ENCODE data around the gene NENF. TPM values are rescaled to one million over a fixed set of nuclear protein-coding genes. Genes with fewer than 3 reads are reported as not detected.

NENF gene
- total RNA-seq, 3 donors from 2014 or later (not counting 1 experiment from before 2014, with no cell fraction given), result 7.2 to 14.0 (median 12.2) TPM

DNA sequence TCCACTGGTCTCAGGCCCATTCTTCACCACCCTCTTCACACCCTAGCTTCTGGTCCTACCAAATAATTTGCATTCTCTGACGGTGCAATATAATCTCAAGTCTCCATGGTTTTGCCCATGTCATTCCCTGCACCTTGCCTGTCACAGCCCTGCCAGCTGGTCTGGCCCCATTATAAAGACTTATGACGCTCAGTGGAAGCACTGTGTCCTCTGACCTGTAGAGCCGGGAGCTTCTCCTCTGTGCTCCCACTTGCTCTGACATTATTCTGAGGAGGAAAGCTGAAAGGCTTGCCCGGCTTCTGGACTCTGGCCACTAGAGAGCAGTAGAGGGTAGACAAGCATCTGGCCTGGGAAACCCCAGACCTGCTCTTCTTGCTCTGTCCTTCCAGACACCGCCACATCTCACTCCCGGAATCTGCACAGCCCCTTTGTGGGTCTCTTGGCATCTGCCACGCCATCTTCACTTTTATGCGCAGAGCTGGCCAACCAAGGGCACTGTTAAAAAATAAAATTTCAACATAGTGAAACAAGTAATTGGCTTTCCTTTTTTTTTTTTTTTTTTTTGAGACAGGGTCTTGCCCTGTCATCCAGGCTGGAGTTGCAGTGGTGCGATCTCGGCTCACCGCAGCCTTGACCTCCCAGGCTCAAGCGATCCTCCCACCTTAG, 44.4 kb downstream of the NENF start:
- DNase-seq (peak; percentile 66 to 89), ATAC-seq (peak; percentile 79 to 87 (median 81))
- peaks cover 33 to 46% of the 10 kb centered on the region in 2 donors for H3K4me1 Mint-ChIP-seq
- Histone ChIP-seq H3K36me3 (ENCODE audit: control insufficient read depth, insufficient read depth, low read length) (no peaks in the 10 kb centered on the region), H3K27ac (ENCODE audit: low read length) (no peak overlapping the region), H3K4me1 (ENCODE audit: control insufficient read depth, insufficient read depth, low read length) (peaks cover 36% of the 10 kb centered on the region), H3K4me3 (ENCODE audit: low read length) (no peak overlapping the region), H3K9me3 (ENCODE audit: control insufficient read depth, insufficient read depth, low read length) (no peaks in the 10 kb centered on the region), H3K27me3 (ENCODE audit: control insufficient read depth, insufficient read depth, low read length) (no peaks in the 10 kb centered on the region)
- TF ChIP-seq, protein P1, sequence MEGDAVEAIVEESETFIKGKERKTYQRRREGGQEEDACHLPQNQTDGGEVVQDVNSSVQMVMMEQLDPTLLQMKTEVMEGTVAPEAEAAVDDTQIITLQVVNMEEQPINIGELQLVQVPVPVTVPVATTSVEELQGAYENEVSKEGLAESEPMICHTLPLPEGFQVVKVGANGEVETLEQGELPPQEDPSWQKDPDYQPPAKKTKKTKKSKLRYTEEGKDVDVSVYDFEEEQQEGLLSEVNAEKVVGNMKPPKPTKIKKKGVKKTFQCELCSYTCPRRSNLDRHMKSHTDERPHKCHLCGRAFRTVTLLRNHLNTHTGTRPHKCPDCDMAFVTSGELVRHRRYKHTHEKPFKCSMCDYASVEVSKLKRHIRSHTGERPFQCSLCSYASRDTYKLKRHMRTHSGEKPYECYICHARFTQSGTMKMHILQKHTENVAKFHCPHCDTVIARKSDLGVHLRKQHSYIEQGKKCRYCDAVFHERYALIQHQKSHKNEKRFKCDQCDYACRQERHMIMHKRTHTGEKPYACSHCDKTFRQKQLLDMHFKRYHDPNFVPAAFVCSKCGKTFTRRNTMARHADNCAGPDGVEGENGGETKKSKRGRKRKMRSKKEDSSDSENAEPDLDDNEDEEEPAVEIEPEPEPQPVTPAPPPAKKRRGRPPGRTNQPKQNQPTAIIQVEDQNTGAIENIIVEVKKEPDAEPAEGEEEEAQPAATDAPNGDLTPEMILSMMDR (IDR thresholded peaks at IDR 0.05), result peak; percentile 86
- peak overlapping the region in 1 of 2 donors; percentile 73 for H3K27ac Mint-ChIP-seq
- intact Hi-C loops (cut with micrococcal nuclease), result loop anchor here (1.0 to 2.0 kb wide), 4 partner anchors 119 to 518 kb away; no protein-coding TSS in a partner anchor
- H3K27me3 Mint-ChIP-seq (ENCODE audit: low read depth in 2 of 2), result peaks cover 9 to 15% of the 10 kb centered on the region in 2 donors
- WGBS (ENCODE audit: insufficient coverage), result 33% methylated on average over 12 of the region's 12 CpGs
- no peaks in the 10 kb centered on the region for H3K36me3 Mint-ChIP-seq
- H3K9me3 Mint-ChIP-seq, result no peaks in the 10 kb centered on the region
- no peak overlapping the region for H3K4me3 Mint-ChIP-seq

DNA sequence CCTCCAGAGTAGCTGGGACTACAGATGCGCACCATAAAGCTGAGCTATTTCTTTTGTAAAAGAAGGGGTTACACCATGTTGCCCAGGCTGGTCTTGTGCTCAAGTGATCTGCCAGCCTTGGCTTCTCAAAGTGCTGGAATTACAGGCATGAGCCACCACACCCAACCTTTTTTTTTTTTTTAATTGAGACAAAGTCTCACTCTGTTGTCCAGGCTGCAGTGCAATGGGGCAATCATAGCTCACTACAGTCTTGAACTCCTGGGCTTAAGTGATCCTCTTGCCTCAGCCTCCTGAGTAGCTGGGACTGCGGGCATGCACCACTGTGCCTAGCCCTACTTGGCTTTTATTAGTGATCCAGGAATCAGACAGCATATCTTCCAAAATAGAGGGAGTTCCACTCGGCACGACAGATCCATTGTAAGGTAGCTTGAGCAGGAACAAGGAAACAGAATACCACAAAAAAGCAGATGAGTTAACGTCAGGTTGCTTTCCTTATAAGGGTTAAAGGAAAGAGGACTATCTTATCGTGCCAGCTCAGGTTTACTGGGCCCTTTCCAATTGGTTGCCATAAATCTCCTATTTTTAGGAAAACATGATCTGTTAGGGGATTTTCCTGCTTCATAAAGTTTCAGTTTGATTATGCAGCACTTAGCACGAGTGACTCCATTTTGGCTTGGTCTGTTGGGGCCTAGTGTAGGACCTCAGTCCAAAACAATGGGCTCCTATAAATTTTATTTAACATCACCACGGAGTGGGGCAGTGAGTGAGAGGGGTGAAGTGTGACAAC, 45.2 kb downstream of the NENF start:
- peaks cover 40 to 54% of the 10 kb centered on the region in 2 donors for H3K4me1 Mint-ChIP-seq
- H3K27me3 ChIP-seq (ENCODE audit: control insufficient read depth, insufficient read depth, low read length), result no peaks in the 10 kb centered on the region
- no peak overlapping the region for H3K27ac ChIP-seq (ENCODE audit: low read length)
- DNase-seq, result no peak
- TF ChIP-seq, protein P1 (IDR thresholded peaks at IDR 0.05), result no peak
- no peak for ATAC-seq
- no peaks in the 10 kb centered on the region for H3K9me3 ChIP-seq (ENCODE audit: control insufficient read depth, insufficient read depth, low read length)
- no peaks in the 10 kb centered on the region for H3K36me3 ChIP-seq (ENCODE audit: control insufficient read depth, insufficient read depth, low read length)
- H3K27me3 Mint-ChIP-seq (ENCODE audit: low read depth in 2 of 2), result peaks cover 9 to 15% of the 10 kb centered on the region in 2 donors
- peaks cover 41% of the 10 kb centered on the region for H3K4me1 ChIP-seq (ENCODE audit: control insufficient read depth, insufficient read depth, low read length)
- peak overlapping the region in 1 of 2 donors; percentile 73 for H3K27ac Mint-ChIP-seq
- no peaks in the 10 kb centered on the region for H3K9me3 Mint-ChIP-seq
- intact Hi-C loops (cut with micrococcal nuclease), result loop anchor here (1.0 to 2.0 kb wide), 4 partner anchors 118 to 517 kb away; no protein-coding TSS in a partner anchor
- H3K36me3 Mint-ChIP-seq, result no peaks in the 10 kb centered on the region
- H3K4me3 Mint-ChIP-seq, result no peak overlapping the region
- 76% methylated on average over 7 of the region's 8 CpGs for WGBS (ENCODE audit: insufficient coverage)
- no peak overlapping the region for H3K4me3 ChIP-seq (ENCODE audit: low read length)

DNA sequence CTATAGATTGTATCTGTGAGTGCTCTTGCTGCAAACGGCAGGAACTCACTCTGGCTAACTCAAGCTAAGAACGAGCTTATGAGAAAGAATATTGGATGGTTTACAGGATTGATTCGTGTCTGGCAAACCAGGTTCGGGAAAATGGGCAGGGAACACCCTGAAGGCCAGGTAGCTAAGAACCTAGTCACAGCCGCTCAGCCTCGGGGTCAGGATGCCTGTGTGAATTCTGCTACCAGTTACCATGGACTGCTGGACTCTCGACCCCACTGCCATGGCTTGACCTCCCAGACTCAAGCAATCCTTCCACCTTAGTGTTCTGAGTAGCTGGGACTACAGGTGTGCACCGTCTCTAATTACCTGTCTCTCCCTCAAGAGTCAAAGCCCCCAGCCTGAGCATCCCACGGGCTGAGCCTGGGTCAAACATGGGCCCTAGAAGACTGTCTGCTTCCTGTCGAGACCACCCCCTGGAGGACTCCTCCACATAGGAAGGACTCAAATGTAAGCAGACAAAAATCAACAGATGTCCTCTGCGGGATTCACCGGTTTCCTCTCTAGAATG, 45.8 kb downstream of the NENF start:
- Histone ChIP-seq H3K27me3 (ENCODE audit: control insufficient read depth, insufficient read depth, low read length) (no peaks in the 10 kb centered on the region), H3K4me3 (ENCODE audit: low read length) (no peak overlapping the region), H3K27ac (ENCODE audit: low read length) (no peak overlapping the region), H3K4me1 (ENCODE audit: control insufficient read depth, insufficient read depth, low read length) (peaks cover 45% of the 10 kb centered on the region), H3K9me3 (ENCODE audit: control insufficient read depth, insufficient read depth, low read length) (no peaks in the 10 kb centered on the region), H3K36me3 (ENCODE audit: control insufficient read depth, insufficient read depth, low read length) (no peaks in the 10 kb centered on the region)
- H3K4me1 Mint-ChIP-seq, result peaks cover 40 to 55% of the 10 kb centered on the region in 2 donors
- H3K9me3 Mint-ChIP-seq, result no peaks in the 10 kb centered on the region
- DNase-seq (no peak), ATAC-seq (no peak)
- 90% methylated on average over 12 of the region's 12 CpGs for WGBS (ENCODE audit: insufficient coverage)
- TF ChIP-seq, protein P1 (IDR thresholded peaks at IDR 0.05), result no peak
- intact Hi-C loops (cut with micrococcal nuclease), result no loop called here
- peaks cover 9 to 15% of the 10 kb centered on the region in 2 donors for H3K27me3 Mint-ChIP-seq (ENCODE audit: low read depth in 2 of 2)
- peak overlapping the region in 1 of 2 donors; percentile 82 for H3K27ac Mint-ChIP-seq
- H3K4me3 Mint-ChIP-seq, result no peak overlapping the region
- H3K36me3 Mint-ChIP-seq, result no peaks in the 10 kb centered on the region

Data from natural killer cell (primary cell).